Mucosa of stomach (tissue), 1 donor: ENCODE results near the gene HSP90AA1.
"Not testable (repeated sequence)": the region's sequence is repeated elsewhere in the genome, so short reads cannot be mapped to it uniquely, and the experiment has no call there.

ENCODE experiments used
- H3K27me3 ChIP-seq: one replicate; pipeline ENCODE4 v1.7.0; 2013; ENCODE audit warnings: mild to moderate bottlenecking, low read length; ENCODE audit not compliant: control insufficient read depth, insufficient read depth
- H3K36me3 ChIP-seq: one replicate; pipeline ENCODE4 v1.7.0; 2013; ENCODE audit warnings: low read length; ENCODE audit not compliant: control insufficient read depth, insufficient read depth
- H3K4me1 ChIP-seq: one replicate; pipeline ENCODE4 v1.7.0; 2013; ENCODE audit warnings: mild to moderate bottlenecking, low read length; ENCODE audit not compliant: control insufficient read depth, insufficient read depth
- H3K4me3 ChIP-seq: one replicate; pipeline ENCODE4 v1.7.0; 2013; ENCODE audit warnings: low read length
- H3K9ac ChIP-seq: one replicate; pipeline ENCODE4 v1.7.0; 2013; ENCODE audit warnings: mild to moderate bottlenecking, low read length, moderate library complexity
- H3K9me3 ChIP-seq: one replicate; pipeline ENCODE4 v1.7.0; 2013; ENCODE audit warnings: mild to moderate bottlenecking, low read length, moderate library complexity; ENCODE audit not compliant: control insufficient read depth
- donor health status: Pancreatic carcinoma.

HSP90AA1 gene

DNA sequence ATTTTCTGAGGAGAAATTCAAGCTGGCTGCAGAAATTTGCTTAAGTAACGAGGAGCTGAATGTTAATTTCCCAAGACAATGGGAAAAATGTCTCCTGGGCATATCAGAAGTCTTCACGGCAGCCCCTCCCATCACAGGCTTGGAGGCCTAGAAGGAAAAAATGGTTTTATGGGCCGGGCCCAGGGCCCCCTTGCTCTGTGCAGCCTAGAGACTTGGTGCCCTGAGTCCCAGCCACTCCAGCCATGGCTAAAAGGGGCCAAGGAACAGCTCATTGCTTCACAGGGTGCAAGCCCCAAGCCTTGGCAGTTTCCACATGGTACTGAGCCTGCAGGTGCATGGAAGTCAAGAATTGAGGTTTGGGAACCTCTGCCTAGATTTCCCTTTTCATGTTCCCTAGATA is 24.3 kb upstream of the HSP90AA1 start:
- no peak overlapping the region for H3K9ac ChIP-seq
- no peaks in the 10 kb centered on the region for H3K36me3 ChIP-seq
- H3K9me3 ChIP-seq: no peaks in the 10 kb centered on the region
- no peak overlapping the region for H3K4me3 ChIP-seq
- no peaks in the 10 kb centered on the region for H3K4me1 ChIP-seq
- H3K27me3 ChIP-seq: no peaks in the 10 kb centered on the region

GRCh38 chr14:102109332-102109731 is 22.5 kb upstream of the HSP90AA1 start:
- H3K4me3 ChIP-seq, H3K4me1 ChIP-seq, H3K27me3 ChIP-seq, H3K36me3 ChIP-seq, H3K9me3 ChIP-seq, H3K9ac ChIP-seq: not testable (repeated sequence)

DNA sequence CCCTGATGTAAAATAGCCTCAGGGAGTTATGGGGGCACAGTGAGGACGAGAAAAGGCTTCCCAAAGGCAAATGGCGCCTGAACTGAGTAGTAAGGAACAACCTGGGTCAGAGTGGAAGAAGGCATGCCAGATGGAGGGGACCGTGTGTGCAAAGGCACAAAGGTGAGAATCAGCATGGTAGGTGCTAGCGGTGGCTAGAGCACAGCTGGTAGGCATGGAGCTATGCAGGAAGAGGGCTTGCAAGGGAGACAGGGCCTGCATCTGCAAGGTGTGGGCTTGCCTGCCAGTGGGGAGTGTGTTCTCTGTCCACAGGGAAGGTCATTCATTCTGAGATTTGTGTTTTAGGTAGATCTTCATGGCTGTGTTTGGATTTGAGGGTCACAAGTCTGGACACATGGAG is 18.5 kb upstream of the HSP90AA1 start:
- Histone ChIP-seq H3K27me3 (no peaks in the 10 kb centered on the region), H3K9me3 (no peaks in the 10 kb centered on the region), H3K4me3 (no peak overlapping the region), H3K9ac (no peak overlapping the region), H3K4me1 (no peaks in the 10 kb centered on the region), H3K36me3 (no peaks in the 10 kb centered on the region)

GRCh38 chr14:102103062-102103695 is 16.3 kb upstream of the HSP90AA1 start:
- Histone ChIP-seq H3K36me3 (no peaks in the 10 kb centered on the region), H3K4me3 (no peak overlapping the region), H3K4me1 (no peaks in the 10 kb centered on the region), H3K9ac (no peak overlapping the region), H3K9me3 (no peaks in the 10 kb centered on the region), H3K27me3 (no peaks in the 10 kb centered on the region)

GRCh38 chr14:102097441-102098135 is 10.7 kb upstream of the HSP90AA1 start:
- Histone ChIP-seq H3K36me3 (no peaks in the 10 kb centered on the region), H3K4me1 (peaks cover 4% of the 10 kb centered on the region), H3K9ac (no peak overlapping the region), H3K9me3 (no peaks in the 10 kb centered on the region), H3K4me3 (no peak overlapping the region), H3K27me3 (no peaks in the 10 kb centered on the region)

GRCh38 chr14:102096569-102097188 is 9.8 kb upstream of the HSP90AA1 start:
- no peaks in the 10 kb centered on the region for H3K27me3 ChIP-seq
- H3K9me3 ChIP-seq: no peaks in the 10 kb centered on the region
- H3K36me3 ChIP-seq: no peaks in the 10 kb centered on the region
- H3K9ac ChIP-seq: no peak overlapping the region
- H3K4me3 ChIP-seq: no peak overlapping the region
- peaks cover 4% of the 10 kb centered on the region for H3K4me1 ChIP-seq

DNA sequence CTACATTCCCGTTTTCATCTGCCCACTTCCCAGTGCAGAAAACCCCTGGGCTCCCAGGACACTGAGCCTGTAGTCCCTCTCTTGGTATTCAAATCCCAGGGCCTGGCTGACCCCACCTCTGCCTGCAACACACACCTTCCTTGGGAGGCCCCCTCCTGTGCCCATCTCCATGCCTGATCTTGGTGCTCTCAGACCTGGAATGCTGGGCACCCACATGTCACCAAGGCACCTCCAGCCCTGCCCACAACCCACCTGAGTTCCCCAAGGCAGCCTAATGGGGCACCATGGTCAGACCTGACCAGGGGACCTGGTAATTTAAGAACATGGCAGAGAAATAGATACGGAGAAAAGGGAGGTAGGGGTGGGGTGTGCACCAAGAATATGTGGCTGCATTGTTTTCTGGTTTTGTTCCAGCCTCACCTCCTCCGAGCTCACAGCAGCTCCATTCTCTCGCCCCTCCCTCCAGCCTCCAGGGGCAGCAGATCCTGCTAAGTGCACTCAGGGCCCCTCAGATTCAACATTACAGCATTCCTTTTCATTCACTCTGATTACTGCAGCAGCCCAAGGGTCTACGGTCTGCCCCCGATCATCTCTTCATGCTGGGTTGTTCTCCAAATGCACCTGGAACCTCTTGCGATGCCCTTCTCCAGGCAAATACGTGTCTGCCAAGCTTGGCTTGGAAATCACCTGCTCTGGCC is 9.2 kb upstream of the HSP90AA1 start:
- Histone ChIP-seq H3K9ac (no peak overlapping the region), H3K9me3 (no peaks in the 10 kb centered on the region), H3K36me3 (no peaks in the 10 kb centered on the region), H3K27me3 (no peaks in the 10 kb centered on the region), H3K4me1 (peaks cover 4% of the 10 kb centered on the region), H3K4me3 (no peak overlapping the region)

DNA sequence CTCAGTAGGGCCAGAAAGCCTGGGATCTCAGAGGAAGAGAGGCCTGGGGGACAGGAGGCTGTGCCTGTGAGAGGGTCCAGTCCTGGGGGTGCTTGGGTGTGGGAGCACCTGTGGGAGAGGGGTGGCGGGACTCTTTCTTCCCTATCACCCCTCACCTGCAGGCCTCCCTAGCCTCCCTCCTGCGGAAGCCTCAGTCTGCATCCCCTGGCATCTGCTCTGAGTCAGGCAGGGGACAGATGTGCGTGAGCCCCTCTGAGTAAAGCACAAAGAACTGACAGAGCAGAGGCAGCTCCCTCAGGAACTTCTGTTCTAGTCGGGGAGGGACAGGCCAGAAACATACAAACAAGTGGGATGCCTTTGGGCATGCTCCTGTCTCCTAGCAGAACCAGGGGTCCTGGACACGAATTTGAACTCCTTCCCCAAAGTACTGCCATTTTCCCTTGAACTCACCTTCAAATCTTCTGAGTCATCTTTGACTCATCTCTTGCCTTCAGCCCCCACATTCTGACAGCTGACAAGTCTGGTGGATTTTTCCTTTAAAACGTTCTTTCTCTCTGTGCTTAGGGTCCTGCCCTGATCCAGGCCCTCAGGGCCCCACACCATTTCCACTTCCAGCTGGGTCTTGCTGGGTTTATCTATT is 8.5 kb upstream of the HSP90AA1 start:
- Histone ChIP-seq H3K4me3 (no peak overlapping the region), H3K4me1 (peaks cover 4% of the 10 kb centered on the region), H3K9ac (no peak overlapping the region), H3K9me3 (no peaks in the 10 kb centered on the region), H3K36me3 (no peaks in the 10 kb centered on the region), H3K27me3 (no peaks in the 10 kb centered on the region)

DNA sequence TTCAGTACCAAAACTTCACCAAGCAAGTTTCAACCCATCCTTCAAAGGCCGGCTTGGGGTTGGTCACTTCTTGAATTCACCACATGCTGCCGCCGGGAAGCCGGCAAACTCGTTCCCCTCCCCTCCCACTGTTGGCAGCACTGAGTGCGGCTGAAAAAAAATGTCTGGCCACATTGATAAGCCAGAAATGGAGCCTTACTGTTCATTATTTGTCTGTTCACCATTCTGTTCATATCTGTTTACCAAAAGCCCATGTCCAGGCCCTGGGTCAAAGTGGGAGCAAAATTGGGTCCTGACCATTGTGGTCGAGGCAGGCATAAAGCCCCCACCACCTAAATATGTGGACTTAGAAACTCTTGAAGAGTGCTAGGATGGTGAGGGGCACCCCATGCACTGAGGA is 7.3 kb upstream of the HSP90AA1 start:
- no peaks in the 10 kb centered on the region for H3K9me3 ChIP-seq
- H3K4me3 ChIP-seq: no peak overlapping the region
- no peaks in the 10 kb centered on the region for H3K36me3 ChIP-seq
- no peaks in the 10 kb centered on the region for H3K27me3 ChIP-seq
- peaks cover 4% of the 10 kb centered on the region for H3K4me1 ChIP-seq
- H3K9ac ChIP-seq: no peak overlapping the region

DNA sequence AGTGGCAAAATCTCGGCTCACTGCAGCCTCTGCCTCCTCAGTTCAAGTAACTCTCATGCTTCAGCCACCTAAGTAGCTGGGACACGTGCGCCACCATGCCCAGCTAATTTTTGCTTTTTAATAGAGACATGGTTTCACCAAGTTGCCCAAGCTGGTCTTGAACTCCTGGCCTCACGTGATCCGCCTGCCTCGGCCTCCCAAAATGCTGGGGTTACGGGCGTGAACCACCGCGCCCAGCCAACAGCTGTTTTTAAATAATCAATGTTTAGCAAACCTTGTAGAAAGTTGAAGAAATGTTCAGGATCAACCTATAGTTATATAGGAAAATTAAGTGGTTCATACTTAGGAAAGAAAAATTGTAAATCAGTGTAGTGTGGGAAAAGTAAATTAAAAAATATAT is 6.0 kb upstream of the HSP90AA1 start:
- Histone ChIP-seq H3K9ac (no peak overlapping the region), H3K27me3 (no peaks in the 10 kb centered on the region), H3K9me3 (no peaks in the 10 kb centered on the region), H3K4me1 (peaks cover 14% of the 10 kb centered on the region), H3K4me3 (no peak overlapping the region), H3K36me3 (no peaks in the 10 kb centered on the region)

DNA sequence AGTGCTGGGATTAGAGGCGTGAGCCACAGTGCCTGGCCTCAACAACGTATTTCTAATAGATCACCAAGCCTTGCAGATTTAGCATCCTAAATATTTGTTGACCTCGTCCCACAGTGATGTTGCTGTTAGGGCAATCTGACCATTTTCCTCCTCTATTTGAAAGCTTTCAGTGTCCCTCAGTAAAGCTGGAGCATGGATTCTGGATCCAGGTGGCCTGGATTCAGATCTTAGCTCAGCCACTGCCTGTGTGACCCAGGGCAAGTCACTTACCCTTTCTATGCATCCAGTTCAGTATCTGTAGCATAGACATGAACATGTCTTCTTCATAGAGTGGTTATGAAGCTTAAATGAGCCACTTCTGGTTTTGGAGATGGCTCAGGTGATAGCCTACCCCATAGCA is 3.9 kb upstream of the HSP90AA1 start:
- Histone ChIP-seq H3K4me1 (peaks cover 9% of the 10 kb centered on the region), H3K9me3 (no peaks in the 10 kb centered on the region), H3K9ac (no peak overlapping the region), H3K4me3 (no peak overlapping the region), H3K36me3 (no peaks in the 10 kb centered on the region), H3K27me3 (no peaks in the 10 kb centered on the region)
